GM19395 (cell line): ENCODE measurements around the gene TDRD7.

Experiments
- ATAC-seq: cut with Tn5 transposase; IDR thresholded peaks from one replicate; pipeline ENCODE4 v1.9.1; 2021; ENCODE audit warnings: mild to moderate bottlenecking, moderate library complexity; ENCODE audit not compliant: unreplicated experiment

Gene TDRD7

GRCh38 chr9:97411789-97412625 is at the start of gene TDRD7:
Gene TDRD7 (plus strand): TSS chr9:97412096. CDS start chr9:97428466, 16,370 bp downstream.
- ATAC-seq, result peak; percentile 81

DNA sequence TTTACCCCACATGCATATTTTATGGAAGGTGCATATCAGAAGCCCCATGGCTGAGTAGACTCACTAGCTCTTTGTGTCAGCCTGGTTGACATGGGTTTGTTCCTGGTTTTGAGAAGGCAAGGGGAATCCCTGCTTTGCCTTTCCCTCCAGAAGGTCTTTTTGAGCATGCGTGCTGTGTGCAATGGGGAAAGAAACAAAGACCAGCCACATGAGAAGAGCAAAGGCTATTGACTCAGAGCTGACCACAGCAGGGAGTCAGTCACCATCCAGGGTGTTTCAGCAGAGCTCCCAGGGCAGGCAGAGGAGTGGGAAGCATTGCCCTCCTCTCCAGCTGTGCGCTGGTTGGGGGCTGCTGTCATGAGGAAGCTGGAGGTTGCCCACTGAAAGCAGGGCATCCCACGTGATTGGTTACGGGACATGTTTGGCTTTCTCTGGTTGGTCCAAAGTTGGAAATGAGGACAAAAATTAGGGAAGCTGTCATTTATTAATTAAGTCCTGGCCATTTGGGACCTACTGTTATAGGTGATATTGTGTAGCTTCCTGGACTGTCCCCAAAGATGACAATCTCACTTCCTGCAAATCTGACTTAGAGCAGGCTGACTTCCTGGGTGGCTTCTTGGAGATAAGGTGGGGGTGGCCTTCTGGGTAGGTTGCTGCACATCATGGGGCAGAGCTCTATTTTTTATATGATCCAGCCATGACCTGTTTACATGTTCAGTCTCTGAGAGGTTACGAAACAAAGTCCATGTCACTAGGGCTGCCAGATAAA is 48.9 kb upstream of the TDRD7 start:
- ATAC-seq, result no peak

DNA sequence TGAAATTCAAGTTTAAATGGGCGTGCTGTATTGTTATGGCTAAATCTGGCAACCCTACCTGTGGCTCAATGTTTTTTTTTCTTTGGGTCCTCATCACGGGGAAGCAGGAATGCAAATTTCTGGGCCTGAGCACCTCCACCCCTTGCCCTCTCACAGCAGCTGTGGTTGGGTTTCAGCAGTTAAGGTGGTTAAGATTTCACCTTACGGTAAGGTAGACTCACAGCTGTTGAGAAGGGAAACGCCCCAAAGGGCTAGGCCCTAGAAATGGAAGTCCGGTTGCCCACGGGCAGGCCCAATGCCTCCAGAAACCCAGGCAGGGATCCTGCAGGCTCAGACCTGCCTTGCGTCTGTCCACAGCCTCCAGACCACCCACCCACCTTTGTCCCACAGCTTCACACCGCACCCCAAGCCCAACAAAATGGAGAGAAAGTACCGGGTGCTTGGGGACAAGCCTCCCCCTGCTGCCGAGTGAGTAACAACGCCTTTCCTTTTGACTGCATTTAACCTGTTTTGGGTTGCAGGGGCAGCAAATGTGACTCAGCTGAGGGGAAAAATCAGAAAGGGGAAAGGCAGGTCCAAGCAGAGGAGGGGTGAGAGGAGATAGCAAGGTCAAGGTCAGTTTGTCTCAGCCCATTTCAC is 48.1 kb upstream of the TDRD7 start:
- ATAC-seq, result no peak

DNA sequence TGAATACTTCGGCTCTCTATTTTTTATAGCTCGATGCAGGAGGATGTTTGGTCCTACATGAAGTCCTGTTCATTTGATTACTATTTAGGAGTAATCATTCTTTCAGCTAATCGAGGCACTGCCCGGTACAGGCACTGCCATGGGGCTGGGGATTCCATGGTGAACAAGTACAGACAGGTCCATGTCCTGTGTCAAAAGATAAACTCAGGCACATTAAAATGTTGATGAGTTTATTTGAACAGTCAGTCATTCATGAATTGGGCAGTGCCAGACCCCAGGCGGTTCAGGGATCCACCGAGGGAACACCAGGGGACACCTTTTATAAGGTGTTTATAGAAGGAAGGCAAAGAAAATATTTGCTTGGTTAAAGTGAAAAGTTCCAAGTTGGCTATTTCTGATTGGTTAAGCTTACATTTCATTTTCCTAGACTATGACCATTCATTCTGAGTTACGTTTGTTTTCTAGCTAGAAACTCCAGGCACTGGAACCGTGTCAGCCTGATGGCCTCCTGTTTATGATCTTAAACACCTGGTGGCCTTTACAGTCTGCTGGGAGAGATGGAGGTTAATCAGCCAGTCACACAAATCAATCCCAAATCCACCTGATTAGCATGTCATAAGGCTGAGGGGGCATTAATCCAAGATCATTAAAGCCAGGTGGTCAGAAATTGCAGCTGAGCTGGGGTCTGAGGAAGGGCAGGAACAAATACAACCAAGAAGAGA is 47.0 kb upstream of the TDRD7 start:
- no peak for ATAC-seq

- ATAC-seq, result no peak
Measured at GRCh38 chr9:97365634-97366033, 46.3 kb upstream of the TDRD7 start.

DNA sequence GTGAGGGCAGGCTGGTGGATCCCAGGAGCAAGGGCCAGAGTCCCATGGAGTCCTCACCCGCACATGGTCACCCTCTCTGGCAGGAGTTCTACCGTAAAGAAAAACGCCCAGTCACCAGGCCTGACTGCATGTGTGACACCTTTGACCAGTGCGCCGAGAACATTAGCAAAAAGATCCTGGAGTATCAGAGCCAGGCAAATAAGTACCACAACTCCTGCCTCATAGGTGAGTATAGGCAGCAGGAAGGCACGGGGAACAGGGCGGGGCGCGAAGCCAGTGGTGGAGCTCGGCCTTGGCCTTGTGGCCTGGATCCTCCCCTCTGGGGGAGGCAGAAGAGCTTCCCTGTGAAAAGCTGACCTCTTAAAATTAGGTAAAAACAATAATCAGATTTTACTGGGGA is 45.4 kb upstream of the TDRD7 start:
- ATAC-seq, result no peak

DNA sequence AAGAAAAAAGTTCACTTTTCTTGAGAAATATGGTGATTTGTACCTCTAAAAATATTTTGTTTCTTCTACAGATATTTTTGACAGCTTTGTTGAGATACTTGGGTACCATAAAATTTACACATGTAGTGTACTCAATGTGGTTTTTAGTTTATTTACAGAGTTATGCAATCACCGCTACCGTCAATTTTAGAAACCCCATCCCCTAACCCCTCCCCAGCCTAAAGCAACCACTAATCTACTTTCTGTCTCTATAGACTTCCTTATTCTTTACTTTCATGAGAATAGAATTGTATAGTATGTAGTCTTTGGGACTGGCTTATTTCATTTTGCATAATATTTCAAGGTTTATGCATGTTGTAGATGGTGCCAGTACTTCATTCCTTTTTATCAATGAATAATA is 45.0 kb upstream of the TDRD7 start:
- peak; percentile 62 for ATAC-seq

DNA sequence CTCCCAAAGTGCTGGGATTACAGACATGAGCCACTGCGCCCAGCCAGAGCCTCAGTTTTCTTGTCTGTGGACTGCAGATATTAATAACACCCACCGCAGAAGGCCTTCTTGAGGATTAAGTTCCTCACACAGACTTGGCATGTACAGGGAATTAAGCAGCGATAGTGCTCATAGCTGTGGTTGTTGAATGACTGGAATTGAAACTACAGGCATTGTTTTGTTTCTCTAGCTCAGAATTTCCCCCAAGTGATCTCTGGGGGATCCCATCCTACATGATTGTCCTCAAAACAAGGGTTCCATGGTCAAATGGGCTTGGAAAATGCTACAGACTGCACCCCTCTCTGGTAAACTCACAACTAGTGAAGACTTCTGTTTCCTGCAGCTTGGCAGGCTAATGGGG is 44.2 kb upstream of the TDRD7 start:
- ATAC-seq, result no peak

DNA sequence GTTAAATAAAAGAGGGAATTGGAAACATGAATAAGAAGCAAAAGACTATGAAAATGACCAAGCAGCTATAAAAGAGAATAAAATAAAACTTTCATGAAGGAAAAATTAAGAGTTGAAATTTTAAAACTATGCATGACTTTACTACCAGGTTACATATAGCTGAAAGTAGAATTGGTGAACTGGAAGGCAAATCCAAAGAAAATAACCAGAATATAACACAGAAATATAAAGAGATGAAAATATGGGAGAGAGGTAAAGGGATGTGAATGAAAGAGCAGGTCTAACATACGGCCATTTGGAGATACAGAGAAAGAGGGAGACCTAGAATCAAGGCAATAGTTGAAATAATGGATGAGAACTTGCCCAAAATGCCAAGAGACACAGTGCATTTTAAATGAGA is 42.9 kb upstream of the TDRD7 start:
- ATAC-seq, result no peak

GRCh38 chr9:97372580-97372979 is 39.3 kb upstream of the TDRD7 start:
- no peak for ATAC-seq

DNA sequence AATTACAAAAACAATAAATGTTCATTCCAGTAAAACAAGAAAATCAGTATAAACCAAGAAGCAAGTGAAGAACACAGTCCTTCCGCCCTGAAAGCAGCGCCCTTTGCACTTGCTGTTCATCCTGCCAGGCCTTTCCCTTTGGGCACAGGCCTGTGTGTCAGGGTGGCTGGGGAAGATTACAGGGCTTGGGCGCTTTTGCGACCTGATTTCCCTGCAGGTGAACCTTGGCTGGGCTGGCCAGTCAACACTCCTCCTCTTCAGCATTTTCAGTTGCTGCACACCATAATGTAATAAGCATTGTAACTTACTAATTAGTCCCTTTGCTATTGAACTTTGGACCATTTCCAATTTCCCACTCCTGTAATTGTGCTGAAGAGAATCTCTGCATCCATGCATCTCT is 38.6 kb upstream of the TDRD7 start:
- no peak for ATAC-seq

DNA sequence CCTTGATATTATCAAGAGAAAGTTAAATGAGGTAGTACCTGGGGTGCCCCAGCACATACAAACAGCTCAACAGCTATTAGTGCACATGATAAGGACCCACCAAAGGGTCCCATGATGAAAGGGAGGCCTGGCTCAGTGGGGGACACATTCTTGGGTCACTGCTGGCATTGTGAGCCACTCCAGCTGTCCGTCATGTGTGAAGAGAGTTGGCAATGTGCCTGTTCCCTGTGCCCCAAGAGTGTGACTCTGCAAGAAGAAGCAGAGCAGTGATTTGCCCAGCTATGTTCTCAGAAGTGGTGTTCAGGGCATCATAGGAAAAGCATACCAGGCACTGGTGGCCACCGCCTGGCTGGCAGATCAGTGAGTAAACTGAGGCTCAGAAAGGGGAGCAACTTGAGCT is 37.1 kb upstream of the TDRD7 start:
- no peak for ATAC-seq

DNA sequence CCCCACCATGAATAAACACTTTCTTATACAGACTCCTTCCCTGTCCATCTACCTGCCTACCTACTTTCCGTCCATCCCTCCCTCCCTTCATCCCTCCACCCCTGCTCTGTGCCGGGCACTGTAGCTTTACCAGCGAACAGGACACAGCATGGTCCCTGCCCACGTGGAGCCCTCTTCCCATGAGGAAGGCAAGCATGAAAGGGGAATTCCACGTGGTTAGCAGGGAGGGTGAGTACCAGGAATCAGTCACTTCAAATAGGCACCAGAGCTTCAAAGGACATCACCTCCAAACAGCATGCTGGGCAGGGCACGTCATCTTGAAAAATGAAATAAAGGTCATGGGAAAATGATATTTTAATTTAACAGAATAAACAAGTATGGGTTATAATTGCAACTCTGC is 35.0 kb upstream of the TDRD7 start:
- no peak for ATAC-seq

GRCh38 chr9:97382099-97382718 is 29.7 kb upstream of the TDRD7 start:
- no peak for ATAC-seq

- no peak for ATAC-seq
Measured at GRCh38 chr9:97384406-97385262, 27.3 kb upstream of the TDRD7 start.

DNA sequence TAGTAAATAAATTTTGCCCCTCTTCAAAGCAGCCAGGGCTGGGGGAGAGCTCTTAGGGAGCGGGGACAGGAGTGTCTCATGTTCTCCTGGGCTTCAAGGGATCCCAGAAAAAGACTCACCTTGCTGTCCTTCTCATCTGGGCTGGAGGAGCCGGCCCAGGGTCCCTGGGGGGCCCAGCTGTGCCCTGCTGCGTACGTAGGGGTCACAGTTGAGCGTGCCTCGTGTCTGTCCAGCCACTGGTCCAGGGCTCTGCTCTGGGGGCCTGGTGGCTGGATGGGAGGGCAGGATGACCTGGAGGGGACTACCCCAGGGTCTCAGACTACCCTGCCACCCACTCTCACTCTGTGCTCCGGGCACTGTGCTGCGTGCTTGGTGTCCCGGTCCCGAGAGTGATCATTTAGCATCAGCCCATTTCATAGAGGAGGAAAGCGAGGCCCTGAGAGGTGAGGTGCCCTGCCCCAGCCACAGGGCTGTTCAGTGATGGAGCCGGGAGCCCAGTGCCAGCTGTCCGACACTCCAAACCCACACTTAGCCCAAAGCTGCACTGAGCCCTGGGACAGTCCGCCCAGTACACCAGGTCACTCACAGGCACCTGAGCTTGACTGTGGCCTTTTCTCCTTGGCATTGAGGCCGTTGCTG is 26.2 kb upstream of the TDRD7 start:
- ATAC-seq, result no peak

GRCh38 chr9:97386265-97386633 is 25.6 kb upstream of the TDRD7 start:
- ATAC-seq, result no peak

- peak; percentile 51 for ATAC-seq
Measured at GRCh38 chr9:97386733-97387503, 25.0 kb upstream of the TDRD7 start.

GRCh38 chr9:97387504-97387886 is 24.4 kb upstream of the TDRD7 start:
- no peak for ATAC-seq
